PFSK-1 (cell line): Measurements from ENCODE around the gene MTERF2.

ENCODE experiments used
- FOXP2 ChIP-seq: optimal IDR thresholded peaks from 2 replicates; pipeline ENCODE3; 2011; ENCODE audit warnings: borderline replicate concordance, control low read depth, inconsistent platforms; ENCODE audit not compliant: insufficient read depth; ENCODE audit errors: extremely low read length, extremely low read depth
- POLR2AphosphoS5 ChIP-seq: IDR thresholded peaks from 2 replicates; pipeline ENCODE4 v1.6.1; 2012; ENCODE audit warnings: low read depth, mild to moderate bottlenecking, control low read depth, low read length, moderate library complexity
- SIN3A ChIP-seq: IDR thresholded peaks from 2 replicates; pipeline ENCODE4 v1.6.1; 2012; ENCODE audit warnings: mild to moderate bottlenecking, low read length, moderate library complexity, borderline replicate concordance; ENCODE audit not compliant: insufficient read depth
- TAF1 ChIP-seq: IDR thresholded peaks from 2 replicates; pipeline ENCODE4 v1.6.1; 2012; ENCODE audit warnings: low read length, control low read depth, borderline replicate concordance; ENCODE audit not compliant: insufficient read depth
- TF ChIP-seq, protein P1 (sequence below), 2 experiments: IDR thresholded peaks; 2 replicates each; pipeline versions ENCODE4 v1.6.1 to v1.8.0; 2011 to 2012; ENCODE audit warnings: low read depth in 2 of 2, low read length in 2 of 2, control low read depth in 1 of 2, inconsistent platforms in 1 of 2, mild to moderate bottlenecking in 1 of 2, moderate library complexity in 1 of 2; ENCODE audit not compliant: insufficient read depth in 1 of 2

MTERF2 gene

DNA sequence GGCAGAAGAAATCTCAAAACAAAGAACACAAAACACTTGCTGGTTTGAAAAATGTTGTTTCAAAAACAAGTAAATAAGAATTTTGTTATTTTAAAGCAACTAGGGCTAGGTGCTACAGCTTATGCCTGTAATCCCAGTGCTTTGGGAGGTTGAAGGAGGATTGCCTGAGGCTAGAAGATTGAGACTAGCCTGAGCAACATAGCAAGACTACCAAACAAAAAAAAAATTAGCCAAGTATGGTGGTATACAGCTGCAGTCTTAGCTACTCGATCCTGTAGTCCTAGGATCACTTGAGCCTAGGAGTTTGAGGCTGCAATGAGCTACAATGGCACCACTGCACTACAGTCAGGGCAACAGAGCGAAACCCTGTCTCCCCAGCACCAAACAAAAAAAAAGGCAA lies 32.6 kb upstream of the MTERF2 start:
- TF ChIP-seq FOXP2 (no peak), POLR2AphosphoS5 (no peak), SIN3A (no peak), TAF1 (no peak)
- TF ChIP-seq, protein P1, sequence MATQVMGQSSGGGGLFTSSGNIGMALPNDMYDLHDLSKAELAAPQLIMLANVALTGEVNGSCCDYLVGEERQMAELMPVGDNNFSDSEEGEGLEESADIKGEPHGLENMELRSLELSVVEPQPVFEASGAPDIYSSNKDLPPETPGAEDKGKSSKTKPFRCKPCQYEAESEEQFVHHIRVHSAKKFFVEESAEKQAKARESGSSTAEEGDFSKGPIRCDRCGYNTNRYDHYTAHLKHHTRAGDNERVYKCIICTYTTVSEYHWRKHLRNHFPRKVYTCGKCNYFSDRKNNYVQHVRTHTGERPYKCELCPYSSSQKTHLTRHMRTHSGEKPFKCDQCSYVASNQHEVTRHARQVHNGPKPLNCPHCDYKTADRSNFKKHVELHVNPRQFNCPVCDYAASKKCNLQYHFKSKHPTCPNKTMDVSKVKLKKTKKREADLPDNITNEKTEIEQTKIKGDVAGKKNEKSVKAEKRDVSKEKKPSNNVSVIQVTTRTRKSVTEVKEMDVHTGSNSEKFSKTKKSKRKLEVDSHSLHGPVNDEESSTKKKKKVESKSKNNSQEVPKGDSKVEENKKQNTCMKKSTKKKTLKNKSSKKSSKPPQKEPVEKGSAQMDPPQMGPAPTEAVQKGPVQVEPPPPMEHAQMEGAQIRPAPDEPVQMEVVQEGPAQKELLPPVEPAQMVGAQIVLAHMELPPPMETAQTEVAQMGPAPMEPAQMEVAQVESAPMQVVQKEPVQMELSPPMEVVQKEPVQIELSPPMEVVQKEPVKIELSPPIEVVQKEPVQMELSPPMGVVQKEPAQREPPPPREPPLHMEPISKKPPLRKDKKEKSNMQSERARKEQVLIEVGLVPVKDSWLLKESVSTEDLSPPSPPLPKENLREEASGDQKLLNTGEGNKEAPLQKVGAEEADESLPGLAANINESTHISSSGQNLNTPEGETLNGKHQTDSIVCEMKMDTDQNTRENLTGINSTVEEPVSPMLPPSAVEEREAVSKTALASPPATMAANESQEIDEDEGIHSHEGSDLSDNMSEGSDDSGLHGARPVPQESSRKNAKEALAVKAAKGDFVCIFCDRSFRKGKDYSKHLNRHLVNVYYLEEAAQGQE (IDR thresholded peaks at IDR 0.05; ENCODE audit: insufficient read depth in 1 of 2, low read depth in 2 of 2, low read length in 2 of 2), result no peak

DNA sequence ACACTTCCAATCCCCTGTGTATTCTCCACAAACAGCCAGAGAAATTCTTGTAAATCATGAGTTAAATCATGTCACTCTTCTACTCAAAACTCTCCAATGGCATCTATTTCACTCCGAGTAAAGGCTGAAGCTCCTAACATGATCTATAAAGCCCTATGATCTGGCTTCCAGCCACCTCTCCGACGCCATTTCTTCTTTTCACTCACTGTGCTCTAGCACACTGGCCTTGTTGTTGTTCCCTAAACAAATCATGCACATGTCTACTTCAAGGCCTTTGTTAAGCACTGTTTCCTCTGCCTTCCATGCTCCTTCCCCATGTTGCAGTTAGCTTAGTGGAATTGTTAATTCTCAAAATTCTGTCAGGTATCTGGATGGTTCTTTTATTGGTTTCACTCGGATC lies 30.1 kb upstream of the MTERF2 start:
- TF ChIP-seq POLR2AphosphoS5, result no peak

DNA sequence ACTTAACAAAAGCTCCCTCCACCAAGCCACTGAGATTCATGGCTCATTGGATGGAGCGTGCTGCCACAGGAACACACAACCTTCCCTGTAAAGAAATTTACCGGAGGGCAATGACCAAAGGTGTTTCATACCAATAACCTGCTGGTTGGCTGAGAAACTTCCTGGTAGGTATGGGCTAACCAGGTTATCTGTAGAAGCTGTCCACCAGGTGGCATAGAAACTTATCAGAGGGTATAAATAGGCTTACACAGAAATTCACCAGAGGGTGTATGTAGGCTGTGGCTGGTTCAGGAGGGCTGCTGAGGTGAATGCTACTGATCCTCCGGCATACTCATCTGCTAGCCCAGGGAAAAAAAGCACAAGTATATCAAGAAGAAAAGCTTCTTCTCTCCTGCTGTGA lies 27.1 kb upstream of the MTERF2 start:
- TF ChIP-seq FOXP2 (no peak), SIN3A (no peak), TAF1 (no peak), POLR2AphosphoS5 (no peak)
- TF ChIP-seq, protein P1 (IDR thresholded peaks at IDR 0.05; ENCODE audit: insufficient read depth in 1 of 2, low read depth in 2 of 2, low read length in 2 of 2), result no peak

DNA sequence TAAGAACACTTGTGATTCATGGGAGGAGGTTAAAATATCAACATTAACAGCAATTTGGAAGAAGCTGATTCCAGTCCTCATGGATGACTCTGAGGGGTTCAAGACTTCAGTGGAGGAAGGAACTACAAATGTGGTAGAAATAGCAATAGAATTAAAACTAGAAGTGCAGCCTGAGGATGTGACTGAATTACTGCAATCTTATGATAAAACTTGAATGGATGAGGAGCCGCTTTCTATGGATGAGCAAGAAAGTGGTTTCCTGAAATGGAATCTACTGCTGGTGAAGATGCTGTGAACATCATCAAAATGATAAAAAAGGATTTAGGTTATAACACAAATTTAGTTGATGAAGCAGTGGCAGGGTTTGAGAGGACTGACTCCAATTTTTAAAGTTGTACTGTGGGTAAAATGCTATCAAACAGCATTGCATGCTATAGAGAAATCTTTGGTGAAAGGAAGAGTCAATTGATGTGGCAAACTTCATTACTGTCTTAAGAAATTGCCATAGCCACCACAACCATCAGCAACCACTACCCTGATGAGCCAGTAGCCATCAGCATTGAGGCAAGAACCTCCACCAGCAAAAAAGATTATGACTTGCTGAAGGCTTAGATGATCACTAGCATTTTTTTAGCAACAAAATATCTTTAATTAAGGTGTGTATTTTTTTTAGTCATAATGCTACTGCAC lies 25.9 kb upstream of the MTERF2 start:
- TF ChIP-seq, protein P1 (IDR thresholded peaks at IDR 0.05; ENCODE audit: insufficient read depth in 1 of 2, low read depth in 2 of 2, low read length in 2 of 2), result no peak
- TF ChIP-seq TAF1 (no peak), FOXP2 (no peak), POLR2AphosphoS5 (no peak), SIN3A (no peak)

DNA sequence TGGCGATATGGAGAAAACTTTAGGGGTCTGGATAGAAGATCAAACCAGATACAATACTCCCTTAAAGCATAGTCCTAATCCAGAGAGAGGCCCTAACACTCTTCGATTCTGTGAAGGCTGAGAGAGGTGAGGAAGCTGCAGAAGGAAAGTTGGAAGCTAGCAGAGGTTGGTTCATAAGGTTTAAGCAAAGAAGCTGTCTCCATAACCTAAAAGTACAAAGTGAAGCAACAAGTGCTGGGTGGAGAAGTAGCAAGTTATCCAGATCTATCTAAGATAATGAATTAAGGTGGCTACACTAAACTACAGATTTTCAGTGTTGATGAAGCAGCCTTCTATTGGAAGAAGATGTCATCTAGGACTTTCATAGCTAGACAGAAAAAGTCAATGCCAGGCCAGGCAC lies 24.6 kb upstream of the MTERF2 start:
- TF ChIP-seq, protein P1 (IDR thresholded peaks at IDR 0.05; ENCODE audit: insufficient read depth in 1 of 2, low read depth in 2 of 2, low read length in 2 of 2), result no peak
- TF ChIP-seq TAF1 (no peak), SIN3A (no peak), POLR2AphosphoS5 (no peak)
